ENCODE results near the gene MYO15A. TPM values are rescaled to one million over a fixed set of nuclear protein-coding genes. Genes with fewer than 3 reads are reported as not detected.

The MYO15A gene
- polyA plus RNA-seq, 3 donors = 0.31 to 4.4 (median 0.56) TPM

DNA sequence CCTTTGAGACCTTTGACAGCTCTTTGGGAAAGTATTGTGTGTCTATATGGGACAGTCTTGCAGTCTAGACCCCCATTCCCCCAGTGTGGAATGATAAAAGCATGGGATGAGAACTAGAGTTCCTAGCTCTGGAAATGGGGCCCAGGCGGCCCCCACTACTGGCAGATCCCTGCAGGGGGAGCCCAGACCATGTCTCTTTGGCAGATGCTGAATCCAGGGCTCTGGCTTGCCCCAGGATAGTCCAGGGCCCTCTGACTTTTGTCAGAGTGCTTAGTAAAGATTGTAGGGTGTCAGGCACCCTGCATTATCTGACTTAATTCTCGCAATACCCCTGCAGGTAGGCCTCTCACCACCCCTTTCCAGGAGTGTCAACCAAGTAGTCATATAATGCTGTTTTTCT lies 83.4 kb downstream of the MYO15A start:
- Histone ChIP-seq H3K36me3 (replicated peaks in 1 of 2; ENCODE audit: control insufficient read depth in 1 of 2, insufficient read depth in 2 of 2, low read length in 2 of 2) (peaks cover 42 to 83% of the 10 kb centered on the region in 2 donors), H3K27ac (ENCODE audit: low read depth in 1 of 2, low read length in 2 of 2) (peak overlapping the region in 1 of 2 donors; percentile 61), H3K79me2 (ENCODE audit: insufficient read depth, low read length) (peaks cover 98% of the 10 kb centered on the region), H3K4me3 (replicated peaks in 1 of 3; ENCODE audit: low read depth in 2 of 3, low read length in 3 of 3) (no peak overlapping the region), H2AFZ (ENCODE audit: insufficient read depth, low read depth, low read length, poor library complexity, severe bottlenecking) (no peak overlapping the region), H3K4me2 (replicated peaks; ENCODE audit: extremely low read depth, low read length, poor library complexity, severe bottlenecking) (no peak overlapping the region), H3K4me1 (ENCODE audit: control insufficient read depth in 1 of 2, insufficient read depth in 2 of 2, low read length in 2 of 2) (peaks cover 14 to 27% of the 10 kb centered on the region in 2 donors), H3K27me3 (ENCODE audit: control insufficient read depth in 2 of 2, insufficient read depth in 2 of 2, low read length in 2 of 2) (no peaks in the 10 kb centered on the region), H4K20me1 (ENCODE audit: insufficient read depth, low read length) (peaks cover 100% of the 10 kb centered on the region), H3K9me3 (replicated peaks in 1 of 2; ENCODE audit: control insufficient read depth in 1 of 2, insufficient read depth in 1 of 2, low read length in 2 of 2) (no peaks in the 10 kb centered on the region), H3K9ac (ENCODE audit: insufficient read depth, low read length, poor library complexity, severe bottlenecking) (no peak overlapping the region)
- Mint-ChIP-seq H3K4me3 (no peak overlapping the region), H3K4me1 (peaks cover 40% of the 10 kb centered on the region), H3K27me3 (ENCODE audit: low read depth in 3 of 3) (no peaks in the 10 kb centered on the region), H3K36me3 (peaks cover 56 to 85% of the 10 kb centered on the region in 2 donors), H3K27ac (peak overlapping the region in 4 of 7 donors; percentile 15 to 57 (median 36)), H3K9me3 (no peaks in the 10 kb centered on the region)
- 80% methylated on average over 1 of the region's 2 CpGs for WGBS (ENCODE audit: insufficient coverage)
- intact Hi-C loops (cut with micrococcal nuclease) = no loop called here
- DNase-seq = no peak
- TF ChIP-seq, protein P1, sequence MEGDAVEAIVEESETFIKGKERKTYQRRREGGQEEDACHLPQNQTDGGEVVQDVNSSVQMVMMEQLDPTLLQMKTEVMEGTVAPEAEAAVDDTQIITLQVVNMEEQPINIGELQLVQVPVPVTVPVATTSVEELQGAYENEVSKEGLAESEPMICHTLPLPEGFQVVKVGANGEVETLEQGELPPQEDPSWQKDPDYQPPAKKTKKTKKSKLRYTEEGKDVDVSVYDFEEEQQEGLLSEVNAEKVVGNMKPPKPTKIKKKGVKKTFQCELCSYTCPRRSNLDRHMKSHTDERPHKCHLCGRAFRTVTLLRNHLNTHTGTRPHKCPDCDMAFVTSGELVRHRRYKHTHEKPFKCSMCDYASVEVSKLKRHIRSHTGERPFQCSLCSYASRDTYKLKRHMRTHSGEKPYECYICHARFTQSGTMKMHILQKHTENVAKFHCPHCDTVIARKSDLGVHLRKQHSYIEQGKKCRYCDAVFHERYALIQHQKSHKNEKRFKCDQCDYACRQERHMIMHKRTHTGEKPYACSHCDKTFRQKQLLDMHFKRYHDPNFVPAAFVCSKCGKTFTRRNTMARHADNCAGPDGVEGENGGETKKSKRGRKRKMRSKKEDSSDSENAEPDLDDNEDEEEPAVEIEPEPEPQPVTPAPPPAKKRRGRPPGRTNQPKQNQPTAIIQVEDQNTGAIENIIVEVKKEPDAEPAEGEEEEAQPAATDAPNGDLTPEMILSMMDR (IDR thresholded peaks at IDR 0.05) = no peak

DNA sequence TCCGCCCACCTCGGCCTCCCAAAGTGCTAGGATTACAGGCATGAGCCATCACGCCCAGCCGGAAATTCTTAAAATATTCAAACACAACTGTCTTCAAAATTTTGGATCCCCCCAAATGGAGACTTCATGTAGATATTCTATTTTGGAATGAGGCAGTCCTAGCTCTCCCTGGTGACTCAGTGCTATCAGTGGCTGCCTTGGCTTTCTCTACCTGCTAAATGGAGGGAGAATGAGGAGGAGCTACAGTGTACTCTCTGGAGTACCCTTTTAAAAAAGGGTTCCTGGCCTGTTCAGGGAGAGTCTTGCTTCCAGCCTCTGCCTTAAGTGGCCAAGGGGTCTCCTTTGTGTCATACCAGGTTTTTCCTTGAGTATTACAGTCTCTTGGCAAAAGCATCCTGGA lies 85.8 kb downstream of the MYO15A start:
- H3K9me3 ChIP-seq (replicated peaks in 1 of 2; ENCODE audit: control insufficient read depth in 1 of 2, insufficient read depth in 1 of 2, low read length in 2 of 2) = no peaks in the 10 kb centered on the region
- H3K27me3 Mint-ChIP-seq (ENCODE audit: low read depth in 3 of 3) = no peaks in the 10 kb centered on the region
- H3K4me3 Mint-ChIP-seq = no peak overlapping the region
- H3K27me3 ChIP-seq (ENCODE audit: control insufficient read depth in 2 of 2, insufficient read depth in 2 of 2, low read length in 2 of 2) = no peaks in the 10 kb centered on the region
- peaks cover 63 to 88% of the 10 kb centered on the region in 2 donors for H3K36me3 Mint-ChIP-seq
- H3K9me3 Mint-ChIP-seq = no peaks in the 10 kb centered on the region
- no peak overlapping the region for H3K4me3 ChIP-seq (replicated peaks in 1 of 3; ENCODE audit: low read depth in 2 of 3, low read length in 3 of 3)
- H3K9ac ChIP-seq (ENCODE audit: insufficient read depth, low read length, poor library complexity, severe bottlenecking) = no peak overlapping the region
- DNase-seq = no peak
- peaks cover 57 to 88% of the 10 kb centered on the region in 2 donors for H3K36me3 ChIP-seq (replicated peaks in 1 of 2; ENCODE audit: control insufficient read depth in 1 of 2, insufficient read depth in 2 of 2, low read length in 2 of 2)
- no peak overlapping the region for H3K4me2 ChIP-seq (replicated peaks; ENCODE audit: extremely low read depth, low read length, poor library complexity, severe bottlenecking)
- TF ChIP-seq, protein P1 (IDR thresholded peaks at IDR 0.05) = no peak
- H3K4me1 Mint-ChIP-seq = peaks cover 22% of the 10 kb centered on the region
- intact Hi-C loops (cut with micrococcal nuclease) = no loop called here
- peaks cover 0 to 13% of the 10 kb centered on the region in 2 donors for H3K4me1 ChIP-seq (ENCODE audit: control insufficient read depth in 1 of 2, insufficient read depth in 2 of 2, low read length in 2 of 2)
- H4K20me1 ChIP-seq (ENCODE audit: insufficient read depth, low read length) = peaks cover 100% of the 10 kb centered on the region
- no peak overlapping the region for H3K27ac Mint-ChIP-seq
- H2AFZ ChIP-seq (ENCODE audit: insufficient read depth, low read depth, low read length, poor library complexity, severe bottlenecking) = no peak overlapping the region
- no CpG with 5 or more reads among the region's 4 CpGs for WGBS (ENCODE audit: insufficient coverage)
- peaks cover 98% of the 10 kb centered on the region for H3K79me2 ChIP-seq (ENCODE audit: insufficient read depth, low read length)
- H3K27ac ChIP-seq (ENCODE audit: low read depth in 1 of 2, low read length in 2 of 2) = no peak overlapping the region

Measured in CD14-positive monocyte (primary cell).